Adrenal gland (tissue), 12 donors: Measurements from ENCODE around the gene THSD7A. TPM values are rescaled to one million over a fixed set of nuclear protein-coding genes. Genes with fewer than 3 reads are reported as not detected.

Experiments used
- DNase-seq, 7 donors: peaks; one replicate each; pipeline ENCODE4 v3.0.0-alpha.2; 2019 to 2020
- H3K27ac ChIP-seq, 5 donors: fragments of 200-600 bp; sonication (generic) in 4 of 5; 1 replicate in 3 of 5; 2 replicates in 2 of 5; pipeline versions ENCODE4 v1.5.1 to v1.8.0; 2016 to 2020; ENCODE audit warnings: mild to moderate bottlenecking in 1 of 5
- H3K27me3 ChIP-seq: fragments of 200-600 bp; 2 replicates; pipeline ENCODE4 v1.8.0; 2021
- H3K36me3 ChIP-seq, 2 donors: fragments of 200-600 bp; replicated peaks in 1 of 2; 1 replicate in 1 of 2; 2 replicates in 1 of 2; pipeline versions ENCODE4 v1.5.1 to v1.8.0; 2018 to 2022
- H3K4me1 ChIP-seq, 2 donors: fragments of 200-600 bp; replicated peaks in 1 of 2; 1 replicate in 1 of 2; 2 replicates in 1 of 2; pipeline versions ENCODE4 v1.5.1 to v1.8.0; 2018 to 2021
- H3K4me3 ChIP-seq, 4 donors: fragments of 200-600 bp; sonication (generic) in 3 of 4; one replicate each; pipeline ENCODE4 v1.5.1; 2016 to 2018
- H3K9me3 ChIP-seq, 3 donors: fragments of 200-600 bp; sonication (generic) in 1 of 3; replicated peaks in 1 of 3; 1 replicate in 2 of 3; 2 replicates in 1 of 3; pipeline versions ENCODE4 v1.5.1 to v1.8.0; 2016 to 2021
- CTCF ChIP-seq, 6 experiments: fragments of 450-650 bp in 4 of 6; fragments of 200-600 bp in 2 of 6; sonication (generic) in 1 of 6; IDR thresholded peaks; 1 replicate in 5 of 6; 2 replicates in 1 of 6; pipeline versions ENCODE4 v1.5.1 to v1.8.0; 2016 to 2021; ENCODE audit warnings: antibody characterized with exemption in 6 of 6, mild to moderate bottlenecking in 2 of 6, moderate library complexity in 1 of 6
- POLR2A ChIP-seq, 2 donors: fragments of 450-650 bp; IDR thresholded peaks; one replicate each; pipeline ENCODE4 v1.6.1; 2017; ENCODE audit warnings: antibody characterized with exemption in 2 of 2, mild to moderate bottlenecking in 2 of 2, moderate library complexity in 1 of 2
- WGBS, 4 donors: extraction: QIAGEN DNeasy Blood & Tissue Kit in 2 of 4; methylation state at CpG; one replicate each; pipeline versions ENCODE4 v1.1.5 to v1.1.7; 2013 to 2017; 5-methylcytosine and 5-hydroxymethylcytosine counted together
- intact Hi-C, 2 donors: fragments of 100-400 bp; cut with DNase I; formaldehyde crosslinking; loops; one replicate each; pipeline versions ENCODE4 v1.14.1 to v1.15.0; 2022 to 2023
- polyA plus RNA-seq, 3 donors: library from polyadenylated mRNA; stranded (reverse); fragments of 200-250 nt in 2 of 3; fragments of 350-450 nt in 1 of 3; fragmentation: Illumina TruSeq in 1 of 3; extraction: RNeasy Lipid Tissue Mini Kit (QIAGEN cat#74804) in 1 of 3; gene quantifications; one replicate each; pipeline ENCODE4 v1.2.3, GENCODE V29; 2013 to 2014
- total RNA-seq, 9 donors: library from RNA; depleted of rRNA in 4 of 9; stranded (reverse); fragments of >200 nt in 4 of 9; fragments of 120-200 nt in 1 of 9; fragmentation: NEBNext Ultra II Directional in 1 of 9; extraction: Animal tissue kit (Norgen Biotek cat#: 25700) in 1 of 9; gene quantifications; one replicate each; pipeline versions ENCODE4 v1.1.0 to v1.2.4, GENCODE V29; 2013 to 2023
- donor health status: healthy with polysubstance abuse.
- donor health status: Bipolar disorder and iron deficiency.
- donor health status: DM: yes; HTN: yes; CAD: no.
- donor health status: DM: no; HTN: no; CAD: no.
- donor health status: DM: no; HTN: no; CAD: no.
- donor health status: DM: yes; HTN: yes; CAD: no.

Gene THSD7A
- total and polyA plus RNA-seq, 12 donors: 0.74 to 18.4 (median 4.8) TPM

- H3K9me3 ChIP-seq: no peaks in the 10 kb centered on the region
- intact Hi-C loops: no loop called here
- no peak overlapping the region for H3K4me3 ChIP-seq
- no peaks in the 10 kb centered on the region for H3K36me3 ChIP-seq
- peaks cover 0 to 4% of the 10 kb centered on the region in 2 donors for H3K4me1 ChIP-seq
- DNase-seq: no peak
- 34 to 47% (median 36%) methylated on average over 4 of the region's 4 CpGs for WGBS, 4 donors
- TF ChIP-seq POLR2A (IDR thresholded peaks at IDR 0.05): no peak
- TF ChIP-seq CTCF (IDR thresholded peaks at IDR 0.05): no peak
- no peaks in the 10 kb centered on the region for H3K27me3 ChIP-seq
- no peak overlapping the region for H3K27ac ChIP-seq
Observed at GRCh38 chr7:11638011-11638774, 193.8 kb downstream of the THSD7A start.

- H3K4me1 ChIP-seq: no peaks in the 10 kb centered on the region
- H3K27ac ChIP-seq: no peak overlapping the region
- no peaks in the 10 kb centered on the region for H3K27me3 ChIP-seq
- no peaks in the 10 kb centered on the region for H3K9me3 ChIP-seq
- intact Hi-C loops: no loop called here
- 96 to 99% (median 97%) methylated on average over 18 to 19 of the region's 19 CpGs for WGBS, 4 donors
- H3K4me3 ChIP-seq: no peak overlapping the region
- TF ChIP-seq CTCF (IDR thresholded peaks at IDR 0.05) (no peak), POLR2A (IDR thresholded peaks at IDR 0.05) (no peak)
- no peaks in the 10 kb centered on the region for H3K36me3 ChIP-seq
- DNase-seq: no peak
Observed at GRCh38 chr7:11636274-11636673, 195.7 kb downstream of the THSD7A start.

- no peak for DNase-seq
- H3K4me1 ChIP-seq: no peaks in the 10 kb centered on the region
- no peak overlapping the region for H3K4me3 ChIP-seq
- TF ChIP-seq CTCF (IDR thresholded peaks at IDR 0.05): no peak
- TF ChIP-seq POLR2A (IDR thresholded peaks at IDR 0.05): no peak
- no peak overlapping the region for H3K27ac ChIP-seq
- H3K9me3 ChIP-seq: no peaks in the 10 kb centered on the region
- H3K36me3 ChIP-seq: no peaks in the 10 kb centered on the region
- 81 to 95% (median 87%) methylated on average over 1 of the region's 1 CpG for WGBS, 4 donors
- no peaks in the 10 kb centered on the region for H3K27me3 ChIP-seq
- intact Hi-C loops: no loop called here
Observed at GRCh38 chr7:11633310-11633709, 198.7 kb downstream of the THSD7A start.

- no peak for DNase-seq
- no peak overlapping the region for H3K4me3 ChIP-seq
- intact Hi-C loops: no loop called here
- H3K9me3 ChIP-seq: no peaks in the 10 kb centered on the region
- peaks cover 0 to 7% of the 10 kb centered on the region in 2 donors for H3K4me1 ChIP-seq
- TF ChIP-seq CTCF (IDR thresholded peaks at IDR 0.05) (no peak), POLR2A (IDR thresholded peaks at IDR 0.05) (no peak)
- no peak overlapping the region for H3K27ac ChIP-seq
- 69 to 87% (median 79%) methylated on average over 2 of the region's 2 CpGs for WGBS, 4 donors
- H3K36me3 ChIP-seq: no peaks in the 10 kb centered on the region
- H3K27me3 ChIP-seq: no peaks in the 10 kb centered on the region
Observed at GRCh38 chr7:11630355-11630754, 201.6 kb downstream of the THSD7A start.
